CD4-positive, alpha-beta T cell treated with Interleukin-21 for 1 hour (primary cell): ENCODE data around the gene ACTL6B.

Experiments
- DNase-seq: peaks from one replicate; pipeline ENCODE4 v3.0.0-alpha.2; 2020

ACTL6B gene

DNA sequence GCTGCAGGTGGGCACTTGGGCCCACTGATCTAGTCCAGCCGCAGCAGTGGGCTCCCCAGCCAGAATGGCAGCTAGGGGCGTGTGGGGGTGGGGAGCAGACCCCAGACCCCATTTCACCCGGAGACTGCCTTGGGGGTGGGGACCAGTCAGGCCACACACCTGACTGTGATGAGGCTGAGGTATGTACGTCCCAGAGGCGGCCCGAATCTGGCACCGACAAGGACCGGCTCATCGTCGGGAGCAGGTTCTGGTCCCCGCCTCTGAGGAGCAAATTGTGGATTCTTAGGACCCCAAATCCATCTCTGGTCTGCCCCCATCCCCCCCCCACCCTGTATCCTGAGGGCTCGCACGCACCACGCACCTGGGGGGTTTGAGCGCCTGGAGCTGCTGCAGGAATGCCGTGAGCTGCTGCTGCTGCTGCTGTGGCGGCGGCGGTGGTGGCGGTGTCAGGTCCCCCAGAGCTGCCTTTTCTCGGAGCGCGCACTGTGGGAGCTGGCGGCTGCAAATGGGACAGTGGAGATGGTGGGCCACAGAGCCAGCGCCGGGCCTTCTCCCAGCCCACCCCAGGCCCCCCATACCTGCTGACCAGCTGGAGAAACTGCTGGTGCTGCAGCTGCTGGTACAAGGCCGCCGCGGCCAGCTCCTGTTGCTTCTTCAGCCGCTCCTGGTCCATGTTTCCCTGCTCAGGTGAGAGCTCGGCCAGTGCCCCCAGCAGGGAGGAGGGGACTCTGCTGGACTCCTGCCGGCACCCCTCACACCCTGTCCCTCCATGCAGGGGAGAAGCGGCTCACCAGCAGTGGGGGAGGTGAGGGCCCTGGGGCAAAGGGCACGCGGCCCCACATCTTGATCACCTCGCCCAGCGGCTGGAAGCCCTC lies 27.6 kb upstream of the ACTL6B start:
- no peak for DNase-seq

- no peak for DNase-seq
These were observed 26.9 kb upstream of the ACTL6B start for GRCh38 chr7:100682991-100683658.

GRCh38 chr7:100682228-100682741 lies 26.0 kb upstream of the ACTL6B start:
- DNase-seq: no peak

GRCh38 chr7:100681491-100682227 lies 25.4 kb upstream of the ACTL6B start:
- DNase-seq: no peak

- no peak for DNase-seq
These were observed 24.5 kb upstream of the ACTL6B start for GRCh38 chr7:100680576-100681271.

GRCh38 chr7:100679927-100680575 lies 23.8 kb upstream of the ACTL6B start:
- DNase-seq: no peak

GRCh38 chr7:100679129-100679926 lies 23.1 kb upstream of the ACTL6B start:
- no peak for DNase-seq

GRCh38 chr7:100678291-100678984 lies 22.2 kb upstream of the ACTL6B start:
- no peak for DNase-seq

DNA sequence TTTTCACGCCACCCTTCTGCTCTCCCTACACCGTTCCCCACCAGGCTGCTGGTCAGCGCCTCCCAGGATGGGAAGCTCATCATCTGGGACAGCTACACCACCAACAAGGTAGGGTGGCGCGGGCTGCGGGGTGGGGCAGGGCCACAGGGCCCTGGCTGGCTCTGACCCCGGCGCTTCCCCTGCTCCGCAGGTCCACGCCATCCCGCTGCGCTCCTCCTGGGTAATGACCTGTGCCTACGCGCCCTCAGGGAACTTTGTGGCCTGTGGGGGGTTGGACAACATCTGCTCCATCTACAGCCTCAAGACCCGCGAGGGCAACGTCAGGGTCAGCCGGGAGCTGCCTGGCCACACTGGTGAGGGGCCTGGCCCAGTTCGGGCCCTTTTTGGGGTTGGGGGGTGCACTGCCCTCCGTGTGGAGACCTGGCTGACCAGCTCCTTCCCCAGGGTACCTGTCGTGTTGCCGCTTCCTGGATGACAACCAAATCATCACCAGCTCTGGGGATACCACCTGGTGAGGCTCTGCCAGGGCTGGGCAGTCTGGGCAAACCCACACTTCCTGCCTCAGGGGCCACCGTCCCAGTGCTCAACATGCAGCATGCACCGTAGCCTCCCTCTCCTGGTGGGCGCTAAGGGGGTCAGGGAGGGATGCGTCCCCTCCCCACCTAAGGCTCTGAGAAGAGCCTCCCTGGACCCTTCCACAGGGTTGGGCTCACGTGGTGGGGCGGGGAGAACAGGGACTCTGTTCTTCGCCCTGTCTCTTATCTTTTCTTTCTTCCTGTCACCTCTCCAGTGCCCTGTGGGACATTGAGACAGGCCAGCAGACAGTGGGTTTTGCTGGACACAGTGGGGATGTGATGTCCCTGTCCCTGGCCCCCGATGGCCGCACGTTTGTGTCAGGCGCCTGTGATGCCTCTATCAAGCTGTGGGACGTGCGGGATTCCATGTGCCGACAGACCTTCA lies 21.3 kb upstream of the ACTL6B start:
- DNase-seq: no peak

- DNase-seq: no peak
These were observed 20.5 kb upstream of the ACTL6B start for GRCh38 chr7:100676501-100677306.

DNA sequence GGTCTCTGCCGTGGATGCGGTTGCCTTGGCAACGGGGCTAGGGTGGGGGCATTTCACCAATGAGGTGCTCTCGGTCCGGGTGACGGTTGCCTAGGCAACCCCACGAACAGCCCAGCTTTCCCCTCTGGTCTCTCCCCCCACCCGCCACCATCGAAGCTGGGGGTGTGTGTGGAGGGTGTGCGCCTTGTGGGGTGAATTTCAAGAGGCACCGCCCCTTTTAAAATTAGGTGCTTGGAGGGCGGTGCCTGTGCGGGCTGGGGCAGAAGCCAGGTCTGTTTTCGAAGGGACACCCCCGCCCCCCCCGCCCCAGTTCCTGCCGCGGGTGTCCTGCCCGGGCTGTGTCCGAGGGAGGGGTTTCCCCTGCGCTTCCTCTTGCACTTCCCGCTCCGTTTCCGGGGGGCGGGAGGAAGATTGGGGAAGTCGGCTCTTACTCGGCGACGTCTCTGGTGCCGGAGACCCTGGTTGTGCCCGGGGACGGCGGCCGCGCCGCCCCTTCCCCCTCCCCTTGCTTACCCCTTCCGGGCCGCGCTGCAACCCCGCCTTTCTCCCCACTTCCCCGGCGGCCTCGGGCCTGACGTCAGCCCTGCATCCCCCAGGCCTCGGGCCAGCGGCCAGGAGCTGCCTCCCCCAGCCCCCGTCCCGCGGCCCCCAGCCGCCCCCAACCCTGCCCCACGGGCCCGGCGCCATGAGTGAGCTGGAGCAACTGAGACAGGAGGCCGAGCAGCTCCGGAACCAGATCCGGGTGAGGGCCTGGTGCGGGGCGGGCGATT lies 19.5 kb upstream of the ACTL6B start:
- peak; percentile 96 for DNase-seq

- DNase-seq: no peak
These were observed 18.8 kb upstream of the ACTL6B start for GRCh38 chr7:100675105-100675451.

DNA sequence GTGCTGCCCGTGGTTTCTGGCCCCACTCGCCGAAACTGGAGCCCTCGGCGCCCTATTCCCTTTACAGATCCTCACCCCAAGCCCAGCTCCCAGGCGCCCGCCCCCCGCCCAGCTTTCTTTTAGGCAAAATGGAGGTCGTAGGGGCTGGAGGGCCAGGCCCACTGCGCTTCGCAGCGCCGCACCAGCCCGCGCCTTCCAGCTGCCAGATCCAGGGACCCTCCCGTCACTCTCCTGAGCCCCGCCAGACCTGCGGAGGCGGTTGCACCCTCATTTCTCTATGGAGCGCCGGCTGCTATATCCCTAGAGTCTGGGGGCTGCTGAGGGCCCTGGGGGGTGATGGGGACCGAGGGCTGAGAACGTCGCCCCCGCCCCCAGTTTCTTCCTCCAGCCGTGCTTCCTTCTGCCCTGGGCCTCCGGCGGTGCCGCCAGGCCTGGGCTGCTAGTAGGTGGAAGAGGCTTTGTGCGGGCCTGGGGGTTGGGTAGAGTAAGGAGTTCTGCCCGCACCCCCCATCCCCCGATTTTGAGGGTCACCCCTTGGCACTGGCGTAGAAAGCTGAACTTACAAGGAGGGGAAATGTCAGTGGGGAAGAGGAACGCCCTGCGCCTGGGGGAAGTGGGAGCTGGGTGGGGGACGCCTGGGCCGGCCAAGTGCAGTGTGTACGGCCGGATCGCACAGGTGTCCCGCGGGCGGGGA lies 18.3 kb upstream of the ACTL6B start:
- no peak for DNase-seq

- DNase-seq: peak; percentile 61
These were observed 17.7 kb upstream of the ACTL6B start for GRCh38 chr7:100673942-100674410.

GRCh38 chr7:100673302-100673941 lies 17.2 kb upstream of the ACTL6B start, which contains the start of gene GNB2:
Gene GNB2 (plus strand): TSS chr7:100673740. CDS start chr7:100676266, 2,526 bp downstream.
- peak; percentile 99 for DNase-seq
